ENCODE results near the gene HERPUD1.

HERPUD1 gene

GRCh38 chr16:56988161-56988947, 56.4 kb downstream of the HERPUD1 start:
- Histone ChIP-seq H3K27me3 (ENCODE audit: control insufficient read depth, low read length) (no peaks in the 10 kb centered on the region), H3K9me2 (replicated peaks; ENCODE audit: control insufficient read depth, low read length) (no peaks in the 10 kb centered on the region), H3K9me3 (ENCODE audit: control insufficient read depth, insufficient read depth, low read length) (no peaks in the 10 kb centered on the region), H3F3A (ENCODE audit: control insufficient read depth, insufficient read depth) (no peaks in the 10 kb centered on the region; the same call in 1 of the 2 replicates), H4K20me1 (ENCODE audit: control insufficient read depth, insufficient read depth, low read depth, low read length) (no peaks in the 10 kb centered on the region), H3K27ac (ENCODE audit: low read depth, low read length) (no peak overlapping the region), H3K4me1 (ENCODE audit: control insufficient read depth, low read length) (peaks cover 63% of the 10 kb centered on the region), H3K36me3 (ENCODE audit: control insufficient read depth, low read length) (no peaks in the 10 kb centered on the region), H3K4me2 (ENCODE audit: low read length) (peak overlapping the region; percentile 86), H3K4me3 (ENCODE audit: low read length) (peak overlapping the region; percentile 85), H3K79me2 (ENCODE audit: control insufficient read depth, low read length) (no peaks in the 10 kb centered on the region)
- TF ChIP-seq, protein P1, sequence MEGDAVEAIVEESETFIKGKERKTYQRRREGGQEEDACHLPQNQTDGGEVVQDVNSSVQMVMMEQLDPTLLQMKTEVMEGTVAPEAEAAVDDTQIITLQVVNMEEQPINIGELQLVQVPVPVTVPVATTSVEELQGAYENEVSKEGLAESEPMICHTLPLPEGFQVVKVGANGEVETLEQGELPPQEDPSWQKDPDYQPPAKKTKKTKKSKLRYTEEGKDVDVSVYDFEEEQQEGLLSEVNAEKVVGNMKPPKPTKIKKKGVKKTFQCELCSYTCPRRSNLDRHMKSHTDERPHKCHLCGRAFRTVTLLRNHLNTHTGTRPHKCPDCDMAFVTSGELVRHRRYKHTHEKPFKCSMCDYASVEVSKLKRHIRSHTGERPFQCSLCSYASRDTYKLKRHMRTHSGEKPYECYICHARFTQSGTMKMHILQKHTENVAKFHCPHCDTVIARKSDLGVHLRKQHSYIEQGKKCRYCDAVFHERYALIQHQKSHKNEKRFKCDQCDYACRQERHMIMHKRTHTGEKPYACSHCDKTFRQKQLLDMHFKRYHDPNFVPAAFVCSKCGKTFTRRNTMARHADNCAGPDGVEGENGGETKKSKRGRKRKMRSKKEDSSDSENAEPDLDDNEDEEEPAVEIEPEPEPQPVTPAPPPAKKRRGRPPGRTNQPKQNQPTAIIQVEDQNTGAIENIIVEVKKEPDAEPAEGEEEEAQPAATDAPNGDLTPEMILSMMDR (IDR thresholded peaks at IDR 0.05; ENCODE audit: low read depth, low read length, poor library complexity, severe bottlenecking): no peak
- no peak for TF ChIP-seq EZH2phosphoT487 (IDR thresholded peaks at IDR 0.05; ENCODE audit: borderline replicate concordance, low read length)

DNA sequence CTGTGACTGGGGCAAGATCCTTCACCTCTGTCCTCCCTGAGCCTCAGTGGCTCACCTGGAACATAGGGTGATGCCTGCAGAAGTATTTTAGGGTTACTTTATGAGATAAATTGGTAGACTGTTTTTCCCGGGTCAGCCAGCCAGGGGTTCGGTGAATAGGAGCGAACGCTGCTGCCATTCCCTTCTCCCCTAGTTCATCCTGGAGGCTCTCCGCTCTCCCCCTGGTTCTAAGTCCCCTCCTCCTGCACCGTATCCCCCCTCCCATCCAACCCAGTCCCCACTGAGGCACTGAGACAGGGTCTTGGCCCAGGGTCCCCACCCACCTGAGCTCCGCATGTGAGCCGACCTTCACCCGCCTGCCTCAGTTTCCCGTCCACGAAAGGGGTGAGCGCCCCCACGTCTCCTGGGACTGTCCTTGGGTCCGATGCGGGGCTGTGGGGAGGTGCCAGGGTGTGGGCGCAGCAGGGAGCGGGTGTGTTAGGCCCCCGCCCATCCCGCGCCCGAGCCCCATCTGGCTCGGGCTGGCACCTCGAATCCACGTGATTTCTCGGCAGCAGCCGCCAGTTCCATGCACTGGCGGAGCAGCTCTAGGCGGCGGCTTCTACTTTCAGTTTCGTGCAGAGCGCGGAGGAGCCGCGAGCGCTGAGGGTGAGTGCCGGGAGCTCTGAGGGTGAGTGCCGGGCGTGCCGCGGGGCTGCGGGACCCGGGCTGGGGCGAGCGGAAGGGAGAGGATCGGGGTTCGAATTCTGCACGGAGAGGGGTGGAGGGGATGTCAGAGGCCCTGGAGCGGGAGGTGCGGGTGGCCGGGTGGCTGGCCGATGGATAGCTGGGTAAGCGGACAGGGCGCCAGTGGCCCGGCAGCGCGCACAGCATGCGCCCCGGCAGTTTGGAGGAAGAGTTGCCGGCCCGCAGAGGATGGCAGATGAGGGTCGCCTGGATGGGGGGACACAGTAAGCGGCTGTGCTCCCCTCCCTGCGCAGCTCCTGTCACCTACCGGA, 57.3 kb downstream of the HERPUD1 start, which contains the start of gene NLRC5:
Gene NLRC5, plus strand, starts transcription at position 610 of the 998 bp plus-strand sequence. CDS start 31,156 bp downstream, outside the sequence.
- H3K36me3 ChIP-seq (ENCODE audit: control insufficient read depth, low read length): no peaks in the 10 kb centered on the region
- H3K79me2 ChIP-seq (ENCODE audit: control insufficient read depth, low read length): no peaks in the 10 kb centered on the region
- no peaks in the 10 kb centered on the region; the same call in 1 of the 2 replicates for H3F3A ChIP-seq (ENCODE audit: control insufficient read depth, insufficient read depth)
- H3K4me3 ChIP-seq (ENCODE audit: low read length): peak within 1 kb of the TSS; percentile 85
- H4K20me1 ChIP-seq (ENCODE audit: control insufficient read depth, insufficient read depth, low read depth, low read length): no peaks in the 10 kb centered on the region
- no peak within 1 kb of the TSS for H3K27ac ChIP-seq (ENCODE audit: low read depth, low read length)
- H3K9me3 ChIP-seq (ENCODE audit: control insufficient read depth, insufficient read depth, low read length): no peaks in the 10 kb centered on the region
- peak within 1 kb of the TSS; percentile 86 for H3K4me2 ChIP-seq (ENCODE audit: low read length)
- H3K9me2 ChIP-seq (replicated peaks; ENCODE audit: control insufficient read depth, low read length): no peaks in the 10 kb centered on the region
- TF ChIP-seq, protein P1 (IDR thresholded peaks at IDR 0.05; ENCODE audit: low read depth, low read length, poor library complexity, severe bottlenecking): no peak
- TF ChIP-seq EZH2phosphoT487 (IDR thresholded peaks at IDR 0.05; ENCODE audit: borderline replicate concordance, low read length): no peak
- peaks cover 58% of the 10 kb centered on the region for H3K4me1 ChIP-seq (ENCODE audit: control insufficient read depth, low read length)
- no peaks in the 10 kb centered on the region for H3K27me3 ChIP-seq (ENCODE audit: control insufficient read depth, low read length)

- H3K27me3 ChIP-seq (ENCODE audit: control insufficient read depth, low read length): no peaks in the 10 kb centered on the region
- H3F3A ChIP-seq (ENCODE audit: control insufficient read depth, insufficient read depth): no peaks in the 10 kb centered on the region; the same call in 1 of the 2 replicates
- peaks cover 50% of the 10 kb centered on the region for H3K4me1 ChIP-seq (ENCODE audit: control insufficient read depth, low read length)
- no peak for TF ChIP-seq EZH2phosphoT487 (IDR thresholded peaks at IDR 0.05; ENCODE audit: borderline replicate concordance, low read length)
- TF ChIP-seq, protein P1 (IDR thresholded peaks at IDR 0.05; ENCODE audit: low read depth, low read length, poor library complexity, severe bottlenecking): no peak
- H3K4me3 ChIP-seq (ENCODE audit: low read length): peak overlapping the region; percentile 85
- H4K20me1 ChIP-seq (ENCODE audit: control insufficient read depth, insufficient read depth, low read depth, low read length): no peaks in the 10 kb centered on the region
- peak overlapping the region; percentile 86 for H3K4me2 ChIP-seq (ENCODE audit: low read length)
- H3K79me2 ChIP-seq (ENCODE audit: control insufficient read depth, low read length): no peaks in the 10 kb centered on the region
- no peaks in the 10 kb centered on the region for H3K9me3 ChIP-seq (ENCODE audit: control insufficient read depth, insufficient read depth, low read length)
- H3K27ac ChIP-seq (ENCODE audit: low read depth, low read length): no peak overlapping the region
- H3K36me3 ChIP-seq (ENCODE audit: control insufficient read depth, low read length): no peaks in the 10 kb centered on the region
- H3K9me2 ChIP-seq (replicated peaks; ENCODE audit: control insufficient read depth, low read length): no peaks in the 10 kb centered on the region
Measured at GRCh38 chr16:56989988-56990387, 58.0 kb downstream of the HERPUD1 start.

Measured in DOHH2 (cell line).